ENCODE data around the gene AOC1. TPM values are rescaled to one million over a fixed set of nuclear protein-coding genes. Genes with fewer than 3 reads are reported as not detected.

The AOC1 gene
- total RNA-seq, 6 experiments from 2014 or later = 2.2 to 17.5 (median 9.4) TPM; not detected in 3

DNA sequence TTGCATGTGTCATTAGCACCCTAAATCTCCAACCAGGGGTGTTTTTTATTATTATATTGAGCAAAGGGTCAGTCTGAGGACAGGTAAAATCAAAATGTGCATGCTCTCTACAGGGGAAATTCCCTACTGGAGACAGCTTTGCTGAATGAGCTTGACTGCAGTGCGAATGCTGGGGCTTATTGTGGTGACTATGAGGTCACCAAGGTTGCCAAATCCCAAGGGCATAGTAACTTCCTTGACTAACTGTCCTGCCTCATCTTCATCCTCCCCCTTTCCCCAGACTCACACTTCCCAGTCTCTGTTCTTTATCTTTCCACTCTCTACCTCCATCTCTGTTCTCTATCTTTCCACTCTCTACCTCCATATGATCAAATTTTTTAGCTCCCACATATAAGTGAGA is 22.9 kb upstream of the AOC1 start:
- H3K4me1 ChIP-seq = peaks cover 0 to 37% (median 7%) of the 10 kb centered on the region in 4 donors
- no peak overlapping the region for H3K27ac ChIP-seq
- no peaks in the 10 kb centered on the region for H3K9me3 ChIP-seq
- no peak overlapping the region for H3K4me3 ChIP-seq
- intact Hi-C loops (cut with DNase I) = no loop called here
- 20% methylated on average over 1 of the region's 1 CpG for WGBS (ENCODE audit: insufficient coverage, low coverage, low lambda C conversion rate, missing lambda C conversion rate)
- no peak for TF ChIP-seq POLR2A (IDR thresholded peaks at IDR 0.05)
- H3K36me3 ChIP-seq = no peaks in the 10 kb centered on the region
- no peaks in the 10 kb centered on the region for H3K27me3 ChIP-seq
- DNase-seq (no peak), ATAC-seq (peak in 1 of 4 donors; percentile 38)

DNA sequence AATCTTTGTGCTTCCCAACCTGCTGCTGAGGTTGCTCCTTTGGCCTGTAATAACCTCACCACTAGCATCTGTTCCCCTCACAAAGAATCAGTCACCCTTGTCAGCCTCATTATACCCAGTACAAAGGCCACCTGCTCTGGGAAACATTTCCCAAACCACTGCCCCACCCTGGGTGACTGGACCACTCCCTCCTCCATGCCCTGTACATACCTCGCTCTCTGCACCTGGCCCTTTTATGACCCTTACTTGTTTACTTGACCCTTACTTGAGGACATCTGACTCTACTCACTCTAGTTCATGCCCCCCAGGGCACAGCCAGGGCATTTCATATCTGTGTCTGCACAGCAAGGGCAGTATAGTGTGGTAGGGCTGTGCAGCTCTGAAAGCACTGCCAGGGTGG is 21.4 kb upstream of the AOC1 start:
- intact Hi-C loops (cut with DNase I) = no loop called here
- DNase-seq (peak in 2 of 3 donors; percentile 65 to 83), ATAC-seq (peak; percentile 62 to 89 (median 72))
- Histone ChIP-seq H3K4me3 (no peak overlapping the region), H3K4me1 (peaks cover 0 to 22% (median under 1%) of the 10 kb centered on the region in 4 donors), H3K27me3 (no peaks in the 10 kb centered on the region), H3K27ac (no peak overlapping the region), H3K9me3 (no peaks in the 10 kb centered on the region), H3K36me3 (no peaks in the 10 kb centered on the region)
- 0% methylated on average over 1 of the region's 1 CpG for WGBS (ENCODE audit: insufficient coverage, low coverage, low lambda C conversion rate, missing lambda C conversion rate)
- TF ChIP-seq POLR2A (IDR thresholded peaks at IDR 0.05) = no peak

DNA sequence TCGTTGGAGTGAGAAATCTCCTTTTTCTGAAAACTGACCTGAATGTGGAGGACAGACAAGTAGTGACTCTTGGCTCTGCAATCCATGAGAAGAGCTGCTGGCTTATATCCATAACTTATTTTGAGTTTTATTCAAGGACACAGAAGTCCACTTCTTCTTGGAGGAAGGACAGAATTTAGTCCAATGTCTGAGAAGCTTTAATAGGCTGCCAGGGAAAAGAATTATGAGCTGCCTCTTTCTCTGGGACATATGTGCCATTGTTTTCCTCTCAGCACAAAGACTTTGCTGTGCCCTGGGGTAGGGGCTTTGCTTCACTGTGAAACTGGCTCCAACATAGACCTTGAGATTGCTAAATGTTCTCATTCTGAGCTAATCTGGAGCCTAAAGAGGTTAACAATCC is 20.5 kb upstream of the AOC1 start:
- H3K4me1 ChIP-seq = peaks cover 0 to 16% (median 0%) of the 10 kb centered on the region in 4 donors
- DNase-seq (no peak), ATAC-seq (no peak)
- 60% methylated on average over 1 of the region's 1 CpG for WGBS (ENCODE audit: insufficient coverage, low coverage, low lambda C conversion rate, missing lambda C conversion rate)
- no peak overlapping the region for H3K27ac ChIP-seq
- no peaks in the 10 kb centered on the region for H3K36me3 ChIP-seq
- H3K4me3 ChIP-seq = no peak overlapping the region
- intact Hi-C loops (cut with DNase I) = no loop called here
- H3K27me3 ChIP-seq = no peaks in the 10 kb centered on the region
- H3K9me3 ChIP-seq = no peaks in the 10 kb centered on the region
- TF ChIP-seq POLR2A (IDR thresholded peaks at IDR 0.05) = no peak
- TF ChIP-seq, protein P1, sequence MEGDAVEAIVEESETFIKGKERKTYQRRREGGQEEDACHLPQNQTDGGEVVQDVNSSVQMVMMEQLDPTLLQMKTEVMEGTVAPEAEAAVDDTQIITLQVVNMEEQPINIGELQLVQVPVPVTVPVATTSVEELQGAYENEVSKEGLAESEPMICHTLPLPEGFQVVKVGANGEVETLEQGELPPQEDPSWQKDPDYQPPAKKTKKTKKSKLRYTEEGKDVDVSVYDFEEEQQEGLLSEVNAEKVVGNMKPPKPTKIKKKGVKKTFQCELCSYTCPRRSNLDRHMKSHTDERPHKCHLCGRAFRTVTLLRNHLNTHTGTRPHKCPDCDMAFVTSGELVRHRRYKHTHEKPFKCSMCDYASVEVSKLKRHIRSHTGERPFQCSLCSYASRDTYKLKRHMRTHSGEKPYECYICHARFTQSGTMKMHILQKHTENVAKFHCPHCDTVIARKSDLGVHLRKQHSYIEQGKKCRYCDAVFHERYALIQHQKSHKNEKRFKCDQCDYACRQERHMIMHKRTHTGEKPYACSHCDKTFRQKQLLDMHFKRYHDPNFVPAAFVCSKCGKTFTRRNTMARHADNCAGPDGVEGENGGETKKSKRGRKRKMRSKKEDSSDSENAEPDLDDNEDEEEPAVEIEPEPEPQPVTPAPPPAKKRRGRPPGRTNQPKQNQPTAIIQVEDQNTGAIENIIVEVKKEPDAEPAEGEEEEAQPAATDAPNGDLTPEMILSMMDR (IDR thresholded peaks at IDR 0.05) = no peak

DNA sequence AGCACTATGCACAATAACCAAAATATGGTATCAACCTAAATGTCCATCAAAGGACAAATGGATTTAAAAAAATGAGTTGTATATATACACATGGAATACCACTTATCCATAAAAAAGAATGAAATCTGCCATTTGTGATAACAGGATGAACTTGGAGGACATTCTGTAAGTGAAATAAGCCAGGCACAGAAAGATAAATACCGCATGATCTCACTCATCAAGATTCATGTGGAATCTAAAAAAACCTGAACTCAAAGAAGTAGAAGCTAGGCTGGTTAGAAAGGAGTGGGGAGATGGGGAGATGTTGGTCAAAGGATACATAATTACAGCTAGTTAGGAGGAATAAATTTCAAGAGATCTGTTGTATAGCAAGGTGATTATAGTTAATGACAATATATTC is 17.3 kb upstream of the AOC1 start:
- Histone ChIP-seq H3K27me3 (no peaks in the 10 kb centered on the region), H3K4me1 (peaks cover 0 to 10% (median 0%) of the 10 kb centered on the region in 4 donors), H3K36me3 (no peaks in the 10 kb centered on the region), H3K4me3 (no peak overlapping the region), H3K9me3 (no peaks in the 10 kb centered on the region), H3K27ac (no peak overlapping the region)
- TF ChIP-seq POLR2A (IDR thresholded peaks at IDR 0.05) = no peak
- TF ChIP-seq, protein P1 (IDR thresholded peaks at IDR 0.05) = no peak
- ATAC-seq = no peak
- intact Hi-C loops (cut with DNase I) = no loop called here
- 71% methylated on average over 1 of the region's 1 CpG for WGBS (ENCODE audit: insufficient coverage, low coverage, low lambda C conversion rate, missing lambda C conversion rate)
- DNase-seq = no peak

DNA sequence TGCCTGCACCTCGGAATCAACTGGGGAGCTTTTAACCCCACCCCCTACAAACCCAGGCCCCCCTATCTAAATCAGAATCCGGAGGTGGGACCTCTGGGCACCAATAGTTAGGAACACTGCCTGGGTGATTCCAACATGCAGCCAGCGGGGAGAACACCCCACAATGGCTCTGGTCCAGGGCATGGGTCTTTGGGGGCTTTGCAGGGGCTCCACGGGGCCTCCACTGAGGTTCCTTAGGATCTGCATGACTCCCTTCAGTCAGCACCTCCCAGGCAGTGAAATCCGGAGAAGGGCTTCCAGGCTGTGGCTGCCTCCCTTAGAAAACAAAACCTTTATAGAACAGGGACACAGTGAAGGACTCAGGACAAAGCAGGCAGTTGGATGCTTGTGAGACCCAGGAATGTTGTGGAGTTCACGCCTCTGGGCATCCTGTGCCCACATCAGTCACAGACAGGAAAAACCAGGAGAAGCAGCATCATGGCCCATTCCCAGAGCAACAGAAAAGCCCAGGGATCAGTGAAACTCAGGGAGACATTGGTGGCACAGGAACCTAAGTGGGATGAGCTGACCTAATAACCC is 16.5 kb upstream of the AOC1 start:
- H3K36me3 ChIP-seq = no peaks in the 10 kb centered on the region
- intact Hi-C loops (cut with DNase I) = no loop called here
- no peak overlapping the region for H3K4me3 ChIP-seq
- DNase-seq = no peak
- no peak for ATAC-seq
- H3K27ac ChIP-seq = no peak overlapping the region
- TF ChIP-seq, protein P1 (IDR thresholded peaks at IDR 0.05) = no peak
- TF ChIP-seq POLR2A (IDR thresholded peaks at IDR 0.05) = no peak
- H3K27me3 ChIP-seq = no peaks in the 10 kb centered on the region
- no peaks in the 10 kb centered on the region for H3K9me3 ChIP-seq
- peaks cover 0 to 6% (median 0%) of the 10 kb centered on the region in 4 donors for H3K4me1 ChIP-seq
- WGBS (ENCODE audit: insufficient coverage, low coverage, low lambda C conversion rate, missing lambda C conversion rate) = 69% methylated on average over 2 of the region's 6 CpGs

All from right lobe of liver (tissue), 6 donors.